DOHH2 (cell line): Measurements from ENCODE around the gene GBA2.

Source experiments
- H3F3A ChIP-seq: fragments of 200-600 bp; sonication (generic), shearing (Covaris generic); 2 replicates; pipeline ENCODE4 v1.6.0; 2016; ENCODE audit warnings: antibody characterized with exemption, mild to moderate bottlenecking; ENCODE audit not compliant: control insufficient read depth, insufficient read depth
- H3K27ac ChIP-seq: fragments of 200-600 bp; sonication (generic); 2 replicates; pipeline ENCODE4 v1.5.1; 2014; ENCODE audit warnings: low read depth, mild to moderate bottlenecking, low read length, moderate library complexity
- H3K27me3 ChIP-seq: fragments of 200-600 bp; sonication (generic); 2 replicates; pipeline ENCODE4 v1.6.1; 2014; ENCODE audit warnings: mild to moderate bottlenecking, low read length, mixed read lengths; ENCODE audit not compliant: control insufficient read depth
- H3K36me3 ChIP-seq: fragments of 200-600 bp; sonication (generic); 2 replicates; pipeline ENCODE4 v1.6.1; 2014; ENCODE audit warnings: mild to moderate bottlenecking, low read length, moderate library complexity, mixed read lengths; ENCODE audit not compliant: control insufficient read depth
- H3K4me1 ChIP-seq: fragments of 200-600 bp; sonication (generic); 2 replicates; pipeline ENCODE4 v1.6.1; 2014; ENCODE audit warnings: mild to moderate bottlenecking, low read length, mixed read lengths; ENCODE audit not compliant: control insufficient read depth
- H3K4me2 ChIP-seq: fragments of 200-600 bp; sonication (generic); 2 replicates; pipeline ENCODE4 v1.6.0; 2014; ENCODE audit warnings: mild to moderate bottlenecking, low read length, moderate library complexity
- H3K4me3 ChIP-seq: fragments of 200-600 bp; sonication (generic); 2 replicates; pipeline ENCODE4 v1.5.1; 2014; ENCODE audit warnings: mild to moderate bottlenecking, low read length, mixed read lengths
- H3K79me2 ChIP-seq: fragments of 200-600 bp; sonication (generic); 2 replicates; pipeline ENCODE4 v1.6.1; 2014; ENCODE audit warnings: mild to moderate bottlenecking, low read length, mixed read lengths; ENCODE audit not compliant: control insufficient read depth
- H3K9me2 ChIP-seq: fragments of 200-600 bp; sonication (generic); replicated peaks from 2 replicates; pipeline ENCODE4 v1.6.1; 2014; ENCODE audit warnings: mild to moderate bottlenecking, low read length, mixed read lengths; ENCODE audit not compliant: control insufficient read depth
- H3K9me3 ChIP-seq: fragments of 200-600 bp; sonication (generic); 2 replicates; pipeline ENCODE4 v1.6.1; 2014; ENCODE audit warnings: antibody characterized with exemption, low read length, mixed read lengths; ENCODE audit not compliant: control insufficient read depth, insufficient read depth
- H4K20me1 ChIP-seq: fragments of 200-600 bp; sonication (generic); 2 replicates; pipeline ENCODE4 v1.6.0; 2014; ENCODE audit warnings: low read depth, mild to moderate bottlenecking, antibody characterized with exemption, low read length, moderate library complexity; ENCODE audit not compliant: control insufficient read depth, insufficient read depth
- CTCF ChIP-seq: fragments of 200-600 bp; sonication (generic); IDR thresholded peaks from one replicate; pipeline ENCODE4 v1.5.1; 2014; ENCODE audit warnings: antibody characterized with exemption, mild to moderate bottlenecking, low read depth, low read length; ENCODE audit not compliant: poor library complexity, severe bottlenecking
- EZH2phosphoT487 ChIP-seq: fragments of 200-600 bp; sonication (generic); IDR thresholded peaks from 2 replicates; pipeline ENCODE4 v1.6.1; 2017; ENCODE audit warnings: borderline replicate concordance, mild to moderate bottlenecking, antibody characterized with exemption, low read length, moderate library complexity, mixed read lengths

GBA2 gene

GRCh38 chr9:35793461-35793860, 44.4 kb upstream of the GBA2 start:
- no peaks in the 10 kb centered on the region for H3K9me2 ChIP-seq
- no peaks in the 10 kb centered on the region for H3K36me3 ChIP-seq
- no peak overlapping the region for H3K4me2 ChIP-seq
- H3K9me3 ChIP-seq, result no peaks in the 10 kb centered on the region
- H3K27me3 ChIP-seq, result no peaks in the 10 kb centered on the region
- H3F3A ChIP-seq, result no peaks in the 10 kb centered on the region
- TF ChIP-seq EZH2phosphoT487 (no peak), CTCF (no peak)
- no peaks in the 10 kb centered on the region for H4K20me1 ChIP-seq
- no peaks in the 10 kb centered on the region for H3K79me2 ChIP-seq
- H3K4me1 ChIP-seq, result no peaks in the 10 kb centered on the region
- no peak overlapping the region for H3K4me3 ChIP-seq
- no peak overlapping the region for H3K27ac ChIP-seq

- Histone ChIP-seq H3K4me2 (no peak overlapping the region), H4K20me1 (no peaks in the 10 kb centered on the region), H3K79me2 (no peaks in the 10 kb centered on the region), H3K9me3 (no peaks in the 10 kb centered on the region), H3K27ac (no peak overlapping the region), H3K4me3 (no peak overlapping the region), H3K36me3 (no peaks in the 10 kb centered on the region), H3K27me3 (no peaks in the 10 kb centered on the region), H3F3A (no peaks in the 10 kb centered on the region), H3K4me1 (no peaks in the 10 kb centered on the region), H3K9me2 (no peaks in the 10 kb centered on the region)
- no peak for TF ChIP-seq CTCF
- no peak for TF ChIP-seq EZH2phosphoT487
These were observed 43.8 kb upstream of the GBA2 start for GRCh38 chr9:35792826-35793225.

GRCh38 chr9:35792024-35792813, 43.2 kb upstream of the GBA2 start:
- TF ChIP-seq EZH2phosphoT487 (no peak), CTCF (no peak)
- no peak overlapping the region for H3K27ac ChIP-seq
- H3K9me3 ChIP-seq, result no peaks in the 10 kb centered on the region
- H3K79me2 ChIP-seq, result no peaks in the 10 kb centered on the region
- H3K36me3 ChIP-seq, result no peaks in the 10 kb centered on the region
- H4K20me1 ChIP-seq, result no peaks in the 10 kb centered on the region
- H3K4me3 ChIP-seq, result no peak overlapping the region
- H3K27me3 ChIP-seq, result no peaks in the 10 kb centered on the region
- no peaks in the 10 kb centered on the region for H3K4me1 ChIP-seq
- H3K4me2 ChIP-seq, result no peak overlapping the region
- H3F3A ChIP-seq, result no peaks in the 10 kb centered on the region
- H3K9me2 ChIP-seq, result no peaks in the 10 kb centered on the region
